Measurements from ENCODE around the gene MDM2.

DNA sequence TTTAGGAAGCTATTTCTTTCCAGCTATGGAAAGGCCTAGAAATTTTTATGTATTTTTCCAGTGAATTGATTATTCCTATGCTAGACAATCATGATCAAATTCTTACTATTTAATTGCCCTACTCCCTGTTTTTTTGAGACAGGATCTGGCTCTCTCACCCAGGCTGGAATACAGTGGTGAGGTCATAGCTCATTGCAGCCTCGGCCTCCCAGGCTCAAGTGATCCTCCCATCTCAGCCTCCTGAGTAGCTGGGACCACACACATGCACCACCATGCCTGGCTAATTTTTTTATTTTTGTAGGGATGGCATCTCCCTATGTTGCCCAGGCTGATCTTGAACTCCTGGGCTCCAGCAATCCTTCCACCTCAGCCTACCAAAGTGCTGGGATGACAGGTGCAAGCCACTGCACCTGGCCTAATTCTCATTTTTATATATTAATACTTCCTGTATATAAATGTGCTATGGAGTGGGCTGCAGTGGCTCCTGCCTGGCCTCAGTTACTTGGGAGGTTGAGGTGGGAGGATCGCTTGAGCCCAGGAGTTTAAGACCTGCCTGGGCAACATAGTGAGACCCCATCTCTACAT is 16.0 kb upstream of the MDM2 start:
- TF ChIP-seq, protein P1, sequence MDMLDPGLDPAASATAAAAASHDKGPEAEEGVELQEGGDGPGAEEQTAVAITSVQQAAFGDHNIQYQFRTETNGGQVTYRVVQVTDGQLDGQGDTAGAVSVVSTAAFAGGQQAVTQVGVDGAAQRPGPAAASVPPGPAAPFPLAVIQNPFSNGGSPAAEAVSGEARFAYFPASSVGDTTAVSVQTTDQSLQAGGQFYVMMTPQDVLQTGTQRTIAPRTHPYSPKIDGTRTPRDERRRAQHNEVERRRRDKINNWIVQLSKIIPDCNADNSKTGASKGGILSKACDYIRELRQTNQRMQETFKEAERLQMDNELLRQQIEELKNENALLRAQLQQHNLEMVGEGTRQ (CRISPR knock-in tag; IDR thresholded peaks at IDR 0.05), result no peak
- TF ChIP-seq, protein P2, sequence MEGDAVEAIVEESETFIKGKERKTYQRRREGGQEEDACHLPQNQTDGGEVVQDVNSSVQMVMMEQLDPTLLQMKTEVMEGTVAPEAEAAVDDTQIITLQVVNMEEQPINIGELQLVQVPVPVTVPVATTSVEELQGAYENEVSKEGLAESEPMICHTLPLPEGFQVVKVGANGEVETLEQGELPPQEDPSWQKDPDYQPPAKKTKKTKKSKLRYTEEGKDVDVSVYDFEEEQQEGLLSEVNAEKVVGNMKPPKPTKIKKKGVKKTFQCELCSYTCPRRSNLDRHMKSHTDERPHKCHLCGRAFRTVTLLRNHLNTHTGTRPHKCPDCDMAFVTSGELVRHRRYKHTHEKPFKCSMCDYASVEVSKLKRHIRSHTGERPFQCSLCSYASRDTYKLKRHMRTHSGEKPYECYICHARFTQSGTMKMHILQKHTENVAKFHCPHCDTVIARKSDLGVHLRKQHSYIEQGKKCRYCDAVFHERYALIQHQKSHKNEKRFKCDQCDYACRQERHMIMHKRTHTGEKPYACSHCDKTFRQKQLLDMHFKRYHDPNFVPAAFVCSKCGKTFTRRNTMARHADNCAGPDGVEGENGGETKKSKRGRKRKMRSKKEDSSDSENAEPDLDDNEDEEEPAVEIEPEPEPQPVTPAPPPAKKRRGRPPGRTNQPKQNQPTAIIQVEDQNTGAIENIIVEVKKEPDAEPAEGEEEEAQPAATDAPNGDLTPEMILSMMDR (IDR thresholded peaks at IDR 0.05), result no peak
- no peak for TF ChIP-seq NFYB (CRISPR knock-in tag; conservative IDR thresholded peaks at IDR 0.05; ENCODE audit: low read depth)
- no peak for TF ChIP-seq ZNF423 (CRISPR knock-in tag; IDR thresholded peaks at IDR 0.05)
- TF ChIP-seq, protein P3, sequence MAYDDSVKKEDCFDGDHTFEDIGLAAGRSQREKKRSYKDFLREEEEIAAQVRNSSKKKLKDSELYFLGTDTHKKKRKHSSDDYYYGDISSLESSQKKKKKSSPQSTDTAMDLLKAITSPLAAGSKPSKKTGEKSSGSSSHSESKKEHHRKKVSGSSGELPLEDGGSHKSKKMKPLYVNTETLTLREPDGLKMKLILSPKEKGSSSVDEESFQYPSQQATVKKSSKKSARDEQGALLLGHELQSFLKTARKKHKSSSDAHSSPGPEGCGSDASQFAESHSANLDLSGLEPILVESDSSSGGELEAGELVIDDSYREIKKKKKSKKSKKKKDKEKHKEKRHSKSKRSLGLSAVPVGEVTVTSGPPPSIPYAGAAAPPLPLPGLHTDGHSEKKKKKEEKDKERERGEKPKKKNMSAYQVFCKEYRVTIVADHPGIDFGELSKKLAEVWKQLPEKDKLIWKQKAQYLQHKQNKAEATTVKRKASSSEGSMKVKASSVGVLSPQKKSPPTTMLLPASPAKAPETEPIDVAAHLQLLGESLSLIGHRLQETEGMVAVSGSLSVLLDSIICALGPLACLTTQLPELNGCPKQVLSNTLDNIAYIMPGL (CRISPR knock-in tag; IDR thresholded peaks at IDR 0.05), result no peak
- TF ChIP-seq, protein P4, sequence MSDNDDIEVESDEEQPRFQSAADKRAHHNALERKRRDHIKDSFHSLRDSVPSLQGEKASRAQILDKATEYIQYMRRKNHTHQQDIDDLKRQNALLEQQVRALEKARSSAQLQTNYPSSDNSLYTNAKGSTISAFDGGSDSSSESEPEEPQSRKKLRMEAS (CRISPR knock-in tag; IDR thresholded peaks at IDR 0.05), result no peak
- no peak for TF ChIP-seq NR2C2 (CRISPR knock-in tag; IDR thresholded peaks at IDR 0.05)
- TF ChIP-seq NR3C1 (CRISPR knock-in tag; conservative IDR thresholded peaks at IDR 0.05; ENCODE audit: low read depth), result no peak
- TF ChIP-seq PRRX2 (CRISPR knock-in tag; IDR thresholded peaks at IDR 0.05), result no peak
- TF ChIP-seq CREB1 (CRISPR knock-in tag; IDR thresholded peaks at IDR 0.05), result no peak
- TF ChIP-seq, protein P5, sequence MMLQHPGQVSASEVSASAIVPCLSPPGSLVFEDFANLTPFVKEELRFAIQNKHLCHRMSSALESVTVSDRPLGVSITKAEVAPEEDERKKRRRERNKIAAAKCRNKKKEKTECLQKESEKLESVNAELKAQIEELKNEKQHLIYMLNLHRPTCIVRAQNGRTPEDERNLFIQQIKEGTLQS (CRISPR knock-in tag; conservative IDR thresholded peaks at IDR 0.05), result no peak
